ENCODE results near the gene RHOXF1.
"Not testable (repeated sequence)": the region's sequence is repeated elsewhere in the genome, so short reads cannot be mapped to it uniquely, and the experiment has no call there.

The RHOXF1 gene

GRCh38 chrX:120085553-120086185 lies 30.0 kb downstream of the RHOXF1 start:
- DNase-seq (ENCODE audit: low read depth), result not testable (repeated sequence)

GRCh38 chrX:120077590-120077989 lies 38.1 kb downstream of the RHOXF1 start, which contains the start of gene RHOXF2B:
TSS of gene RHOXF2B (minus strand) at chrX:120077690. CDS start at chrX:120077552, 138 bp downstream.
- not testable (repeated sequence) for DNase-seq (ENCODE audit: low read depth)

GRCh38 chrX:120066169-120066568 lies 49.5 kb downstream of the RHOXF1 start:
- DNase-seq (ENCODE audit: low read depth), result not testable (repeated sequence)

Measured in HS-27A (cell line).